GM19238 (cell line): ENCODE results near the gene SEMA3C.

Experiments
- DNase-seq: peaks from one replicate; pipeline ENCODE4 v3.0.0; 2011; ENCODE audit warnings: low spot score; ENCODE audit not compliant: insufficient read length

The SEMA3C gene

GRCh38 chr7:80748363-80749042 lies 170.3 kb downstream of the SEMA3C start:
- no peak for DNase-seq

GRCh38 chr7:80740778-80741545 lies 177.9 kb downstream of the SEMA3C start:
- no peak for DNase-seq

- no peak for DNase-seq
Observed at GRCh38 chr7:80736371-80737125, 182.3 kb downstream of the SEMA3C start.

- no peak for DNase-seq
Observed at GRCh38 chr7:80735330-80735729, 183.5 kb downstream of the SEMA3C start.

- DNase-seq = no peak
Observed at GRCh38 chr7:80734011-80734410, 184.8 kb downstream of the SEMA3C start.

GRCh38 chr7:80733333-80733915 lies 185.4 kb downstream of the SEMA3C start:
- DNase-seq = no peak

GRCh38 chr7:80732630-80733029 lies 186.2 kb downstream of the SEMA3C start:
- DNase-seq = no peak

- no peak for DNase-seq
Observed at GRCh38 chr7:80731281-80731680, 187.6 kb downstream of the SEMA3C start.

GRCh38 chr7:80729591-80730320 lies 189.1 kb downstream of the SEMA3C start:
- DNase-seq = no peak

GRCh38 chr7:80726666-80727065 lies 192.2 kb downstream of the SEMA3C start:
- no peak for DNase-seq

- no peak for DNase-seq
Observed at GRCh38 chr7:80725181-80725611, 193.7 kb downstream of the SEMA3C start.

GRCh38 chr7:80724249-80724871 lies 194.5 kb downstream of the SEMA3C start:
- no peak for DNase-seq

GRCh38 chr7:80722616-80723195 lies 196.1 kb downstream of the SEMA3C start:
- no peak for DNase-seq

GRCh38 chr7:80721883-80722615 lies 196.8 kb downstream of the SEMA3C start:
- DNase-seq = no peak

GRCh38 chr7:80720146-80720545 lies 198.7 kb downstream of the SEMA3C start:
- DNase-seq = no peak

GRCh38 chr7:80719261-80719660 lies 199.6 kb downstream of the SEMA3C start:
- no peak for DNase-seq

GRCh38 chr7:80711531-80711930 lies 207.3 kb downstream of the SEMA3C start:
- no peak for DNase-seq

- DNase-seq = no peak
Observed at GRCh38 chr7:80708123-80708522, 210.7 kb downstream of the SEMA3C start.

GRCh38 chr7:80707318-80707717 lies 211.5 kb downstream of the SEMA3C start:
- no peak for DNase-seq
